PC-3 (cell line): ENCODE results near the gene IRGQ. TPM values are rescaled to one million over a fixed set of nuclear protein-coding genes. Genes with fewer than 3 reads are reported as not detected.

Experiments used
- ATAC-seq: fragments of 200-7000 bp; cut with Tn5 transposase; 2 replicates; pipeline ENCODE4 v1.9.1; 2020; ENCODE audit warnings: mild to moderate bottlenecking, moderate library complexity
- BruUV-seq: library from RNA; stranded (reverse); fragments of 400-500 nt; replicated peaks from 2 replicates; lab custom pipeline; 2021; lab: Mats Ljungman, UMichigan
- CTCF ChIA-PET: fragments of 300-600 bp; sonication (Branson Sonifier 250); formaldehyde crosslinking; loops from one replicate; lab custom pipeline; 2022; ENCODE audit warnings: antibody characterized with exemption; lab: Charles Lee
- POLR2A ChIA-PET: fragments of 300-600 bp; sonication (Branson Sonifier 250); formaldehyde crosslinking; loops from one replicate; lab custom pipeline; 2022; ENCODE audit warnings: antibody characterized with exemption; ENCODE audit not compliant: unreplicated experiment; lab: Charles Lee
- DNase-seq: peaks from one replicate; pipeline ENCODE4 v3.0.0-alpha.2; 2015
- H2AFZ ChIP-seq: fragments of 300-600 bp; sonication (generic); 2 replicates; pipeline ENCODE4 v1.6.0; 2016; ENCODE audit warnings: antibody characterized with exemption, low read length
- H3F3A ChIP-seq: fragments of 300-600 bp; sonication (generic); one replicate; pipeline ENCODE4 v1.6.0; 2017; ENCODE audit warnings: antibody characterized with exemption, low read length, control low read depth, mild to moderate bottlenecking; ENCODE audit not compliant: unreplicated experiment
- H3K27ac ChIP-seq: fragments of 300-600 bp; sonication (generic); 2 replicates; pipeline ENCODE4 v1.5.1; 2016; ENCODE audit warnings: mild to moderate bottlenecking, low read length
- H3K27me3 ChIP-seq: fragments of 300-600 bp; sonication (generic); 2 replicates; pipeline ENCODE4 v1.6.1; 2016; ENCODE audit warnings: low read length, mixed read lengths
- H3K36me3 ChIP-seq: fragments of 300-600 bp; sonication (generic); 2 replicates; pipeline ENCODE4 v1.6.1; 2016; ENCODE audit warnings: low read depth, mixed run types, low read length, mixed read lengths
- H3K4me1 ChIP-seq: fragments of 300-600 bp; sonication (generic); 2 replicates; pipeline ENCODE4 v1.5.1; 2016; ENCODE audit warnings: low read length; ENCODE audit not compliant: insufficient read depth
- H3K4me2 ChIP-seq: fragments of 300-600 bp; sonication (generic); 2 replicates; pipeline ENCODE4 v1.6.0; 2016; ENCODE audit warnings: low read length
- H3K4me3 ChIP-seq: fragments of 300-600 bp; sonication (generic); 2 replicates; pipeline ENCODE4 v1.5.1; 2016; ENCODE audit warnings: mild to moderate bottlenecking, low read length, mixed read lengths
- H3K79me2 ChIP-seq: fragments of 300-600 bp; sonication (generic); 2 replicates; pipeline ENCODE4 v1.6.1; 2017; ENCODE audit warnings: low read length, mixed read lengths
- H3K9ac ChIP-seq: fragments of 300-600 bp; sonication (generic); 2 replicates; pipeline ENCODE4 v1.6.0; 2016; ENCODE audit warnings: mild to moderate bottlenecking, low read length
- H3K9me2 ChIP-seq: fragments of 300-600 bp; sonication (generic); replicated peaks from 2 replicates; pipeline ENCODE4 v1.6.1; 2016; ENCODE audit warnings: mixed run types, low read length, mixed read lengths
- H3K9me3 ChIP-seq: fragments of 300-600 bp; sonication (generic); 2 replicates; pipeline ENCODE4 v1.6.1; 2016; ENCODE audit warnings: low read length, mixed read lengths
- H4K20me1 ChIP-seq: fragments of 300-600 bp; sonication (generic); 2 replicates; pipeline ENCODE4 v1.6.1; 2016; ENCODE audit warnings: low read length, mixed read lengths
- EZH2 ChIP-seq: fragments of 300-600 bp; sonication (generic); IDR thresholded peaks from one replicate; pipeline ENCODE4 v1.6.1; 2017; ENCODE audit warnings: antibody characterized with exemption, mild to moderate bottlenecking, low read length; ENCODE audit not compliant: unreplicated experiment
- EZH2phosphoT487 ChIP-seq: fragments of 300-600 bp; sonication (generic); IDR thresholded peaks from 2 replicates; pipeline ENCODE4 v1.6.1; 2018; ENCODE audit warnings: mild to moderate bottlenecking, antibody characterized with exemption, low read length, borderline replicate concordance
- intact Hi-C: fragments of 100-400 bp; cut with micrococcal nuclease; formaldehyde crosslinking; loops from 2 replicates; pipeline ENCODE4 v1.9.0; 2023
- total RNA-seq: library from RNA; depleted of rRNA; stranded (reverse); fragments of >200 nt; gene quantifications from 2 replicates; pipeline ENCODE4 v1.2.3, GENCODE V29; 2014
- TF ChIP-seq, protein P1 (sequence below): fragments of 300-600 bp; sonication (generic); conservative IDR thresholded peaks from 2 replicates; pipeline ENCODE4 v1.5.1; 2017; ENCODE audit warnings: antibody characterized with exemption, low read depth, mild to moderate bottlenecking, low read length

IRGQ gene
- total RNA-seq, 1 experiment from 2014 or later, result 12.5 TPM

DNA sequence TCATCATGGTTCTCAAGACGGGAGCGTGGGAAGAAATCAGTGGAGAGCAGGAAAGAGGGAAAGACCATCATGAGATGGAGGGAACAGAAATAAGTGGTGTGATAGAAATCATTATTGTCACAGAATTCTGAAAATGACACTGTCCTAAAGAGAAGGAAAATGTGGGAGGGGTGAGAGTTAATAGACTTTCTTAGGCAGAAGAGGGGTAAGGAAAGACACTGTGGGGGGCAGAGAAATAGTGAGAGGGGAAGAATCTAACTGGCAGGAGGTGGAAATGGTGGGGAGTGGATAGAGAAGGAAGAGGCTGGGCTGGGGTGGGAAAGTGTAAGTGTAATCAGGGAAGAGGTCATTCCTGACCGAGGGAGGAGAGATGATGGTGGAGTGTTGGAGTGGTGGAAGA, 17.1 kb downstream of the IRGQ start:
- no peak overlapping the region for H3K4me2 ChIP-seq
- no peaks in the 10 kb centered on the region for H3K9me3 ChIP-seq
- H3K27me3 ChIP-seq, result no peaks in the 10 kb centered on the region
- no peaks in the 10 kb centered on the region for H3K36me3 ChIP-seq
- ChIA-PET POLR2A (no interaction called here), CTCF (no interaction called here)
- TF ChIP-seq EZH2 (no peak), EZH2phosphoT487 (no peak)
- TF ChIP-seq, protein P1, sequence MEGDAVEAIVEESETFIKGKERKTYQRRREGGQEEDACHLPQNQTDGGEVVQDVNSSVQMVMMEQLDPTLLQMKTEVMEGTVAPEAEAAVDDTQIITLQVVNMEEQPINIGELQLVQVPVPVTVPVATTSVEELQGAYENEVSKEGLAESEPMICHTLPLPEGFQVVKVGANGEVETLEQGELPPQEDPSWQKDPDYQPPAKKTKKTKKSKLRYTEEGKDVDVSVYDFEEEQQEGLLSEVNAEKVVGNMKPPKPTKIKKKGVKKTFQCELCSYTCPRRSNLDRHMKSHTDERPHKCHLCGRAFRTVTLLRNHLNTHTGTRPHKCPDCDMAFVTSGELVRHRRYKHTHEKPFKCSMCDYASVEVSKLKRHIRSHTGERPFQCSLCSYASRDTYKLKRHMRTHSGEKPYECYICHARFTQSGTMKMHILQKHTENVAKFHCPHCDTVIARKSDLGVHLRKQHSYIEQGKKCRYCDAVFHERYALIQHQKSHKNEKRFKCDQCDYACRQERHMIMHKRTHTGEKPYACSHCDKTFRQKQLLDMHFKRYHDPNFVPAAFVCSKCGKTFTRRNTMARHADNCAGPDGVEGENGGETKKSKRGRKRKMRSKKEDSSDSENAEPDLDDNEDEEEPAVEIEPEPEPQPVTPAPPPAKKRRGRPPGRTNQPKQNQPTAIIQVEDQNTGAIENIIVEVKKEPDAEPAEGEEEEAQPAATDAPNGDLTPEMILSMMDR, result no peak
- peaks cover 9% of the 10 kb centered on the region for H3K4me1 ChIP-seq
- no peak for ATAC-seq
- H3F3A ChIP-seq, result no peaks in the 10 kb centered on the region
- BruUV-seq, result no TSS peak
- intact Hi-C loops, result no loop called here
- peaks cover 11% of the 10 kb centered on the region for H3K79me2 ChIP-seq
- no peaks in the 10 kb centered on the region for H4K20me1 ChIP-seq
- H3K4me3 ChIP-seq, result no peak overlapping the region
- H3K27ac ChIP-seq, result no peak overlapping the region
- no peaks in the 10 kb centered on the region for H3K9me2 ChIP-seq
- H3K9ac ChIP-seq, result no peak overlapping the region
- DNase-seq, result no peak
- H2AFZ ChIP-seq, result no peak overlapping the region

DNA sequence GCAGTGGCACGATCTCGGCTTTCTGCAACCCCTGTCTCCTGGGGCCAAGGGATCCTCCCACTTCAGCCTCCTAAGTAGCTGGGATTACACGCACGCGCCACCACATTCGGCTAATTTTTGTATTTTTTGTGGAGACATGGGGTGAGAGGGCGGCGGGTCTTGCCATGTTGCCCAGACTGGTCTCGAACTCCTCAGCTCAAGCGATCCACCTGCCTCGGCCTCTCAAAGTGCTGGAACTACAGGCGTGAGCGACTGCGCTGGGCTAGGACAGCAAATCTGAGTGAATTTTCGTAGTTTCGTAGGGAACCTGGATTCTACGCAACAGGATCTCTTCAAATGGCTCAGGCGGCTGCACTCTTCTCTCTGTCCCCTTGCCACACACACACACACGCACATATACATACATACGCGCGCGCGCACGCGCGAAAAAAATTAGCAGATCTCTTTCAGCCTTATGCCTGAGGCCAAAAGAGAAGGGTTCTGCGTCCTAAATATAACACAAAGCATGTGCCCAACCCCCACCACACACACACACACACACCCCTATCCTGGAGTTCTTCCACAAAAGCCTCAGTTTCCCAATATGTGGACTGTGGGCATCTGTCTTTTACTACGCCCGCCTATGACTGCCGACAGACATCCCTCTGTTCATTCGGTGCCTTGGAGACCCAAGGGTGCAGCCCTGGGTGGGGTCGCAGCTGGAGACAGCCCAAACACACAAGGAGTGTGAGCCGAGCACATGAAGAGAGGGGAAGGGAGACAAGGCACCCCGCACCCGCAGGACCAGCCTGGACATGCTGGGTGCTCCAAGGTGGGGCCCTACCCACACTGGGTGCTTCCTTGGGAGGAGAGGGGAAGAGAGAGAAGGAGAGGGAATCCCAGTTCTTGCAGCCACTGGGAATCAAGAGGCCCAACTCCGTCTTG, 19.7 kb downstream of the IRGQ start:
- H3F3A ChIP-seq, result no peaks in the 10 kb centered on the region
- H3K9me2 ChIP-seq, result no peaks in the 10 kb centered on the region
- H2AFZ ChIP-seq, result peak overlapping the region; percentile 77
- H3K27me3 ChIP-seq, result no peaks in the 10 kb centered on the region
- intact Hi-C loops, result loop anchor here (1.0 kb wide), 1 partner anchor 20 kb away; the partner anchor contains the start of genes IRGQ and ZNF576
- H3K4me1 ChIP-seq, result peaks cover 9% of the 10 kb centered on the region
- ChIA-PET CTCF (no interaction called here), POLR2A (interaction anchor here (0.6 kb wide), 1 partner anchor 92 kb away, joined by 3 read pairs; no protein-coding TSS in a partner anchor)
- H3K79me2 ChIP-seq, result peaks cover 15% of the 10 kb centered on the region
- no peaks in the 10 kb centered on the region for H3K36me3 ChIP-seq
- no peaks in the 10 kb centered on the region for H4K20me1 ChIP-seq
- H3K9me3 ChIP-seq, result no peaks in the 10 kb centered on the region
- TF ChIP-seq EZH2, result no peak
- no peak for ATAC-seq
- H3K4me3 ChIP-seq, result no peak overlapping the region
- H3K4me2 ChIP-seq, result peak overlapping the region; percentile 68; the same call in 1 of the 2 replicates
- H3K27ac ChIP-seq, result no peak overlapping the region
- TSS peak; percentile 30 for BruUV-seq
- DNase-seq, result no peak
- H3K9ac ChIP-seq, result peak overlapping the region; percentile 49; the same call in 1 of the 2 replicates

GRCh38 chr19:43575156-43575950, 20.6 kb downstream of the IRGQ start, which contains the start of the genes PINLYP and XRCC1:
Gene PINLYP, plus strand, starts transcription at chr19:43575801. Its CDS starts 1,391 bp downstream, at chr19:43577192.
Gene XRCC1, minus strand, starts transcription at chr19:43575527. Its CDS starts 69 bp downstream, at chr19:43575458.
- no peaks in the 10 kb centered on the region for H3K36me3 ChIP-seq
- H3K9ac ChIP-seq, result peak within 1 kb of the TSS; percentile 99
- intact Hi-C loops, result loop anchor here (1.0 kb wide), 1 partner anchor 21 kb away; the partner anchor contains the start of genes IRGQ and ZNF576
- H3K9me3 ChIP-seq, result no peaks in the 10 kb centered on the region
- peak within 1 kb of the TSS; percentile 100 for H3K4me2 ChIP-seq
- peaks cover 15% of the 10 kb centered on the region for H3K79me2 ChIP-seq
- no peaks in the 10 kb centered on the region for H3F3A ChIP-seq
- no peaks in the 10 kb centered on the region for H4K20me1 ChIP-seq
- POLR2A ChIA-PET, result interaction anchor here (0.6 kb wide), 1 partner anchor 84 kb away, joined by 4 read pairs; no protein-coding TSS in a partner anchor
- no peaks in the 10 kb centered on the region for H3K9me2 ChIP-seq
- peak within 1 kb of the TSS; percentile 100 for H3K4me3 ChIP-seq
- H3K4me1 ChIP-seq, result peaks cover 9% of the 10 kb centered on the region
- CTCF ChIA-PET, result interaction anchor here (0.6 kb wide), 1 partner anchor 182 kb away, joined by 10 read pairs; no protein-coding TSS in a partner anchor
- peak within 1 kb of the TSS; percentile 57 for H3K27ac ChIP-seq
- H3K27me3 ChIP-seq, result no peaks in the 10 kb centered on the region
- peak; percentile 97 for DNase-seq
- H2AFZ ChIP-seq, result peak within 1 kb of the TSS; percentile 100
- TF ChIP-seq, protein P1, result no peak
- TF ChIP-seq EZH2phosphoT487 (no peak), EZH2 (no peak)
- ATAC-seq, result peak; percentile 99
- TSS peak; percentile 67 for BruUV-seq
